PC-3 (cell line): ENCODE data around the gene G6PC3. TPM values are rescaled to one million over a fixed set of nuclear protein-coding genes. Genes with fewer than 3 reads are reported as not detected.

Experiments used
- ATAC-seq: fragments of 200-7000 bp; cut with Tn5 transposase; 2 replicates; pipeline ENCODE4 v1.9.1; 2020; ENCODE audit warnings: mild to moderate bottlenecking, moderate library complexity
- BruUV-seq: library from RNA; stranded (reverse); fragments of 400-500 nt; replicated peaks from 2 replicates; lab custom pipeline; 2021; lab: Mats Ljungman, UMichigan
- CTCF ChIA-PET: fragments of 300-600 bp; sonication (Branson Sonifier 250); formaldehyde crosslinking; loops from one replicate; lab custom pipeline; 2022; ENCODE audit warnings: antibody characterized with exemption; lab: Charles Lee
- POLR2A ChIA-PET: fragments of 300-600 bp; sonication (Branson Sonifier 250); formaldehyde crosslinking; loops from one replicate; lab custom pipeline; 2022; ENCODE audit warnings: antibody characterized with exemption; ENCODE audit not compliant: unreplicated experiment; lab: Charles Lee
- DNase-seq: peaks from one replicate; pipeline ENCODE4 v3.0.0-alpha.2; 2015
- H2AFZ ChIP-seq: fragments of 300-600 bp; sonication (generic); 2 replicates; pipeline ENCODE4 v1.6.0; 2016; ENCODE audit warnings: antibody characterized with exemption, low read length
- H3F3A ChIP-seq: fragments of 300-600 bp; sonication (generic); one replicate; pipeline ENCODE4 v1.6.0; 2017; ENCODE audit warnings: antibody characterized with exemption, low read length, control low read depth, mild to moderate bottlenecking; ENCODE audit not compliant: unreplicated experiment
- H3K27ac ChIP-seq: fragments of 300-600 bp; sonication (generic); 2 replicates; pipeline ENCODE4 v1.5.1; 2016; ENCODE audit warnings: mild to moderate bottlenecking, low read length
- H3K27me3 ChIP-seq: fragments of 300-600 bp; sonication (generic); 2 replicates; pipeline ENCODE4 v1.6.1; 2016; ENCODE audit warnings: low read length, mixed read lengths
- H3K36me3 ChIP-seq: fragments of 300-600 bp; sonication (generic); 2 replicates; pipeline ENCODE4 v1.6.1; 2016; ENCODE audit warnings: low read depth, mixed run types, low read length, mixed read lengths
- H3K4me1 ChIP-seq: fragments of 300-600 bp; sonication (generic); 2 replicates; pipeline ENCODE4 v1.5.1; 2016; ENCODE audit warnings: low read length; ENCODE audit not compliant: insufficient read depth
- H3K4me2 ChIP-seq: fragments of 300-600 bp; sonication (generic); 2 replicates; pipeline ENCODE4 v1.6.0; 2016; ENCODE audit warnings: low read length
- H3K4me3 ChIP-seq: fragments of 300-600 bp; sonication (generic); 2 replicates; pipeline ENCODE4 v1.5.1; 2016; ENCODE audit warnings: mild to moderate bottlenecking, low read length, mixed read lengths
- H3K79me2 ChIP-seq: fragments of 300-600 bp; sonication (generic); 2 replicates; pipeline ENCODE4 v1.6.1; 2017; ENCODE audit warnings: low read length, mixed read lengths
- H3K9ac ChIP-seq: fragments of 300-600 bp; sonication (generic); 2 replicates; pipeline ENCODE4 v1.6.0; 2016; ENCODE audit warnings: mild to moderate bottlenecking, low read length
- H3K9me2 ChIP-seq: fragments of 300-600 bp; sonication (generic); replicated peaks from 2 replicates; pipeline ENCODE4 v1.6.1; 2016; ENCODE audit warnings: mixed run types, low read length, mixed read lengths
- H3K9me3 ChIP-seq: fragments of 300-600 bp; sonication (generic); 2 replicates; pipeline ENCODE4 v1.6.1; 2016; ENCODE audit warnings: low read length, mixed read lengths
- H4K20me1 ChIP-seq: fragments of 300-600 bp; sonication (generic); 2 replicates; pipeline ENCODE4 v1.6.1; 2016; ENCODE audit warnings: low read length, mixed read lengths
- EZH2 ChIP-seq: fragments of 300-600 bp; sonication (generic); IDR thresholded peaks from one replicate; pipeline ENCODE4 v1.6.1; 2017; ENCODE audit warnings: antibody characterized with exemption, mild to moderate bottlenecking, low read length; ENCODE audit not compliant: unreplicated experiment
- EZH2phosphoT487 ChIP-seq: fragments of 300-600 bp; sonication (generic); IDR thresholded peaks from 2 replicates; pipeline ENCODE4 v1.6.1; 2018; ENCODE audit warnings: mild to moderate bottlenecking, antibody characterized with exemption, low read length, borderline replicate concordance
- intact Hi-C: fragments of 100-400 bp; cut with micrococcal nuclease; formaldehyde crosslinking; loops from 2 replicates; pipeline ENCODE4 v1.9.0; 2023
- total RNA-seq: library from RNA; depleted of rRNA; stranded (reverse); fragments of >200 nt; gene quantifications from 2 replicates; pipeline ENCODE4 v1.2.3, GENCODE V29; 2014
- TF ChIP-seq, protein P1 (sequence below): fragments of 300-600 bp; sonication (generic); conservative IDR thresholded peaks from 2 replicates; pipeline ENCODE4 v1.5.1; 2017; ENCODE audit warnings: antibody characterized with exemption, low read depth, mild to moderate bottlenecking, low read length

The G6PC3 gene
- total RNA-seq, 1 experiment from 2014 or later: 69.5 TPM

DNA sequence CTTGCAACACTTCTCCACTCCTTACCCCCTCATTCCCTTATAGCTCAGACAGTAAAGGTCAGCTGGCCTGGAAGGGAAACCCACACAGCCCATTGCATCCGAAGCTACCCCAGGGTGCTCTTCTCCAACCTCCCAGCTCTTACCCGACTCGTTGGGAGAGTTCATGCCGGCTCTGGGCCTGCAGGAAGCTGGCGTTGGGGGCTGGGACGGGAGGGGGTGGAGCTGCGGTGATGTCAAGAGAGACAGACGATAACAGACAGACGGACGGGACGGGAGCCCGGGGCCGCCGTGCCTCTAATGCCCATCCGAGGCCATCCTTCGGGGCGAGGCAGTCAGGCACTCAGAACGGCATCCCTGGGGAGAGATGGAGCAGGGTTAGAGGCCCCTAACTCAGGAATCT lies 46.8 kb downstream of the G6PC3 start:
- Histone ChIP-seq H3K27ac (no peak overlapping the region), H4K20me1 (no peaks in the 10 kb centered on the region), H3K9me3 (no peaks in the 10 kb centered on the region), H3K4me3 (no peak overlapping the region), H3K27me3 (no peaks in the 10 kb centered on the region), H3K4me2 (no peak overlapping the region), H3K9ac (no peak overlapping the region), H3K4me1 (peaks cover 1% of the 10 kb centered on the region; the same call in 1 of the 2 replicates), H3K36me3 (no peaks in the 10 kb centered on the region), H3K79me2 (no peaks in the 10 kb centered on the region), H3F3A (no peaks in the 10 kb centered on the region), H2AFZ (no peak overlapping the region), H3K9me2 (no peaks in the 10 kb centered on the region)
- TF ChIP-seq EZH2phosphoT487 (no peak), EZH2 (no peak)
- TF ChIP-seq, protein P1, sequence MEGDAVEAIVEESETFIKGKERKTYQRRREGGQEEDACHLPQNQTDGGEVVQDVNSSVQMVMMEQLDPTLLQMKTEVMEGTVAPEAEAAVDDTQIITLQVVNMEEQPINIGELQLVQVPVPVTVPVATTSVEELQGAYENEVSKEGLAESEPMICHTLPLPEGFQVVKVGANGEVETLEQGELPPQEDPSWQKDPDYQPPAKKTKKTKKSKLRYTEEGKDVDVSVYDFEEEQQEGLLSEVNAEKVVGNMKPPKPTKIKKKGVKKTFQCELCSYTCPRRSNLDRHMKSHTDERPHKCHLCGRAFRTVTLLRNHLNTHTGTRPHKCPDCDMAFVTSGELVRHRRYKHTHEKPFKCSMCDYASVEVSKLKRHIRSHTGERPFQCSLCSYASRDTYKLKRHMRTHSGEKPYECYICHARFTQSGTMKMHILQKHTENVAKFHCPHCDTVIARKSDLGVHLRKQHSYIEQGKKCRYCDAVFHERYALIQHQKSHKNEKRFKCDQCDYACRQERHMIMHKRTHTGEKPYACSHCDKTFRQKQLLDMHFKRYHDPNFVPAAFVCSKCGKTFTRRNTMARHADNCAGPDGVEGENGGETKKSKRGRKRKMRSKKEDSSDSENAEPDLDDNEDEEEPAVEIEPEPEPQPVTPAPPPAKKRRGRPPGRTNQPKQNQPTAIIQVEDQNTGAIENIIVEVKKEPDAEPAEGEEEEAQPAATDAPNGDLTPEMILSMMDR: no peak
- intact Hi-C loops: no loop called here
- no peak for ATAC-seq
- ChIA-PET POLR2A (no interaction called here), CTCF (interaction anchor here (0.6 kb wide), 1 partner anchor 172 kb away, joined by 11 read pairs; no protein-coding TSS in a partner anchor)
- DNase-seq: no peak
- BruUV-seq: no TSS peak

DNA sequence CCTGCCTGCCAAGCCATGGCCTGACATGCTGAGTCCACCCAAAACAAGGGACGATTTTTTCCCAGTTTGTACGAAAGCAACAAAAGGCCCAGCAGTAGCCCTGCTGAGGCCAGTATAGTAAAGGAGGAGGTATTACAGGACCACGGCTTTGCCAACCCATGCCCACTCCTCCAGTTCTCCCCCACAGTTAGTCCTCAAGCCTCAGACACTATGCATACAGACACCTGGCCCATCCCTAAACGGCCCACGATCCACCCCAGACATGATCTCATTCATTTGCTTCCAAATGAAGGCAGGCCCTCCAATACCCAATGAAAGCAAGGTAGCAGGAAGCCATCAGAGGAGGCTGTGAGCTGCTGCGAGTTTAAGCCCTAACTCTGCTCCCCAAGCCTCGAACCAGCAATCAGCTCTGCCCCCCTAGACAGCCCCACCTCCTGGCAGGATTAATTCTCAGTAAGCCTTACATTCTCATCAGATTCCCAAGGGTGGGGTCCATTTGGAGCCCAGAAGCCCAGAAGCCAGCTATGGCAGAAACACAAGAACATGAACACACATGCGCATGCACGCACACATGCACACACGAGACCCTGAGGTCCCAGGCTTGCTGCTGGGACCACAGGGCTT lies 48.0 kb downstream of the G6PC3 start:
- Histone ChIP-seq H3K9ac (no peak overlapping the region), H3K9me3 (no peaks in the 10 kb centered on the region), H3F3A (no peaks in the 10 kb centered on the region), H3K79me2 (no peaks in the 10 kb centered on the region), H3K4me3 (no peak overlapping the region), H3K27ac (no peak overlapping the region), H3K27me3 (no peaks in the 10 kb centered on the region), H3K4me2 (no peak overlapping the region), H4K20me1 (no peaks in the 10 kb centered on the region), H3K9me2 (no peaks in the 10 kb centered on the region), H3K4me1 (peaks cover 8% of the 10 kb centered on the region), H2AFZ (no peak overlapping the region), H3K36me3 (no peaks in the 10 kb centered on the region)
- TF ChIP-seq EZH2phosphoT487 (no peak), EZH2 (no peak)
- TF ChIP-seq, protein P1: no peak
- no peak for ATAC-seq
- BruUV-seq: no TSS peak
- POLR2A ChIA-PET: no interaction called here
- intact Hi-C loops: no loop called here
- no peak for DNase-seq
- CTCF ChIA-PET: no interaction called here

GRCh38 chr17:44119062-44119461 lies 48.5 kb downstream of the G6PC3 start:
- Histone ChIP-seq H3K4me1 (peaks cover 9% of the 10 kb centered on the region), H4K20me1 (no peaks in the 10 kb centered on the region), H3K4me2 (no peak overlapping the region), H3K9ac (no peak overlapping the region), H3K27me3 (no peaks in the 10 kb centered on the region), H2AFZ (no peak overlapping the region), H3K36me3 (no peaks in the 10 kb centered on the region), H3K9me3 (no peaks in the 10 kb centered on the region), H3K9me2 (no peaks in the 10 kb centered on the region), H3K79me2 (no peaks in the 10 kb centered on the region), H3F3A (no peaks in the 10 kb centered on the region), H3K4me3 (no peak overlapping the region), H3K27ac (no peak overlapping the region)
- BruUV-seq: no TSS peak
- ChIA-PET POLR2A (no interaction called here), CTCF (no interaction called here)
- intact Hi-C loops: no loop called here
- DNase-seq (no peak), ATAC-seq (no peak)
- no peak for TF ChIP-seq EZH2
- TF ChIP-seq, protein P1: no peak
- no peak for TF ChIP-seq EZH2phosphoT487
